ENCODE results near the gene RIN1. TPM values are rescaled to one million over a fixed set of nuclear protein-coding genes. Genes with fewer than 3 reads are reported as not detected.

RIN1 gene
- total and polyA plus RNA-seq, 4 experiments from 2014 or later: 2.1 to 10.1 (median 5.4) TPM

DNA sequence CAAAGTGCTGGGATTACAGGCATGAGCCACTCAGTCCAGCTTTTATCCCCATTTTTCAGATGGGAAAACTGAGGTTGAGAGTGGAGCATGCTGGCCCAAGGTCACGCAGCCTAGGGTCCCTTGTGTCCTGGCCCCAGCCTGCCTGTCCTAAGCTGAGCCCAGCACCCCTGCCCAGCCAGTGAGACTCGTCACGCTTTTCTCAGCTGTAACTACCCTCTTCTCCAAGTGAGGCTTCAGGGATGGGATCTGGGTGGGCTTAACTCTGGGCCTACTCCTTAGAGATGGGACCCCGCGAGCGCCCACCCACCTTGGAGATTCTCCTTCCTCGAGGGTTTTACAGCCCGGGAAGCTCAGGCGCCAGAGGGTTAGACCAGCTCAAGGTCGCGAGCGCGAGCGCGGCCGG is 44.9 kb downstream of the RIN1 start:
- intact Hi-C loops (cut with micrococcal nuclease): no loop called here
- Mint-ChIP-seq H3K9me3 (no peaks in the 10 kb centered on the region), H3K27me3 (peaks cover 10 to 14% of the 10 kb centered on the region in 2 donors), H3K27ac (peak overlapping the region in 1 of 7 donors; percentile 83), H3K4me1 (peaks cover 14 to 49% (median 29%) of the 10 kb centered on the region in 4 donors), H3K36me3 (peaks cover 0 to 1% of the 10 kb centered on the region in 2 donors), H3K4me3 (peak overlapping the region in 6 of 8 donors; percentile 9 to 94 (median 60))
- no peaks in the 10 kb centered on the region for H3K9me3 ChIP-seq (ENCODE audit: control insufficient read depth in 1 of 2, low read length in 2 of 2)
- H3K4me3 ChIP-seq (ENCODE audit: low read length in 2 of 2): no peak overlapping the region
- ChIA-PET CTCF (ENCODE audit: partially characterized antibody) (interaction anchor here (1.1 to 6.4 kb wide), 3 partner anchors 9 to 69 kb away, joined by 3 to 29 read pairs (median 5); no protein-coding TSS in a partner anchor), POLR2A (ENCODE audit: partially characterized antibody) (interaction anchor here (0.8 to 5.1 kb wide), 7 partner anchors 9 to 552 kb away, joined by 3 to 53 read pairs (median 4); partner anchors contain the start of genes RAB1B and RCE1)
- peaks cover 39% of the 10 kb centered on the region for H3K4me1 ChIP-seq (ENCODE audit: insufficient read depth, low read length)
- no peak overlapping the region for H3K27ac ChIP-seq (ENCODE audit: low read depth, low read length)
- DNase-seq: no peak
- H3K36me3 ChIP-seq (ENCODE audit: insufficient read depth, low read length): no peaks in the 10 kb centered on the region
- no peaks in the 10 kb centered on the region for H3K27me3 ChIP-seq (ENCODE audit: insufficient read depth, low read length)

- H3K9me3 Mint-ChIP-seq: no peaks in the 10 kb centered on the region
- Histone ChIP-seq H3K9me3 (ENCODE audit: control insufficient read depth in 1 of 2, low read length in 2 of 2) (no peaks in the 10 kb centered on the region), H3K27me3 (ENCODE audit: insufficient read depth, low read length) (no peaks in the 10 kb centered on the region), H3K4me3 (ENCODE audit: low read length in 2 of 2) (no peak overlapping the region), H3K4me1 (ENCODE audit: insufficient read depth, low read length) (peaks cover 39% of the 10 kb centered on the region), H3K27ac (ENCODE audit: low read depth, low read length) (no peak overlapping the region), H3K36me3 (ENCODE audit: insufficient read depth, low read length) (no peaks in the 10 kb centered on the region)
- peak overlapping the region in 4 of 7 donors; percentile 9 to 96 (median 50) for H3K27ac Mint-ChIP-seq
- H3K36me3 Mint-ChIP-seq: peaks cover 0 to 1% of the 10 kb centered on the region in 2 donors
- intact Hi-C loops (cut with micrococcal nuclease): no loop called here
- peaks cover 10 to 14% of the 10 kb centered on the region in 2 donors for H3K27me3 Mint-ChIP-seq
- ChIA-PET CTCF (ENCODE audit: partially characterized antibody) (interaction anchor here (6.4 kb wide), 1 partner anchor 21 kb away, joined by 29 read pairs; no protein-coding TSS in a partner anchor), POLR2A (ENCODE audit: partially characterized antibody) (interaction anchor here (1.1 to 5.1 kb wide), 3 partner anchors 22 to 62 kb away, joined by 3 to 53 read pairs (median 14); partner anchors contain the start of gene B4GAT1)
- H3K4me1 Mint-ChIP-seq: peaks cover 16 to 49% (median 29%) of the 10 kb centered on the region in 4 donors
- H3K4me3 Mint-ChIP-seq: peak overlapping the region; percentile 4 to 96 (median 92)
- DNase-seq: no peak
These were observed 46.0 kb downstream of the RIN1 start for GRCh38 chr11:66290330-66290621.

GRCh38 chr11:66289548-66290329 is 46.5 kb downstream of the RIN1 start:
- H3K27ac ChIP-seq (ENCODE audit: low read depth, low read length): peak overlapping the region; percentile 88
- H3K27ac Mint-ChIP-seq: peak overlapping the region; percentile 83 to 98 (median 96)
- ChIA-PET POLR2A (ENCODE audit: partially characterized antibody) (interaction anchor here (0.6 to 13.4 kb wide), 27 partner anchors 11 to 1155 kb away, joined by 3 to 167 read pairs (median 3); partner anchors contain the start of genes B4GAT1, BRMS1, CNIH2 and MALAT1), CTCF (ENCODE audit: partially characterized antibody) (interaction anchor here (1.0 to 6.4 kb wide), 3 partner anchors 19 to 22 kb away, joined by 3 to 29 read pairs (median 9); partner anchors contain the start of gene RAB1B)
- no peaks in the 10 kb centered on the region for H3K9me3 Mint-ChIP-seq
- no peaks in the 10 kb centered on the region for H3K27me3 ChIP-seq (ENCODE audit: insufficient read depth, low read length)
- peak overlapping the region; percentile 83 to 96 (median 92) for H3K4me3 Mint-ChIP-seq
- H3K9me3 ChIP-seq (ENCODE audit: control insufficient read depth in 1 of 2, low read length in 2 of 2): no peaks in the 10 kb centered on the region
- H3K4me3 ChIP-seq (ENCODE audit: low read length in 2 of 2): peak overlapping the region; percentile 70 to 84
- H3K4me1 ChIP-seq (ENCODE audit: insufficient read depth, low read length): peaks cover 39% of the 10 kb centered on the region
- H3K4me1 Mint-ChIP-seq: peaks cover 16 to 49% (median 29%) of the 10 kb centered on the region in 4 donors
- H3K36me3 ChIP-seq (ENCODE audit: insufficient read depth, low read length): no peaks in the 10 kb centered on the region
- no peak for DNase-seq
- peaks cover 10 to 14% of the 10 kb centered on the region in 2 donors for H3K27me3 Mint-ChIP-seq
- intact Hi-C loops (cut with micrococcal nuclease): loop anchor here (1.0 kb wide), 3 partner anchors 21 to 132 kb away; partner anchors contain the start of genes NPAS4 and RAB1B
- H3K36me3 Mint-ChIP-seq: peaks cover 0 to 1% of the 10 kb centered on the region in 2 donors

DNA sequence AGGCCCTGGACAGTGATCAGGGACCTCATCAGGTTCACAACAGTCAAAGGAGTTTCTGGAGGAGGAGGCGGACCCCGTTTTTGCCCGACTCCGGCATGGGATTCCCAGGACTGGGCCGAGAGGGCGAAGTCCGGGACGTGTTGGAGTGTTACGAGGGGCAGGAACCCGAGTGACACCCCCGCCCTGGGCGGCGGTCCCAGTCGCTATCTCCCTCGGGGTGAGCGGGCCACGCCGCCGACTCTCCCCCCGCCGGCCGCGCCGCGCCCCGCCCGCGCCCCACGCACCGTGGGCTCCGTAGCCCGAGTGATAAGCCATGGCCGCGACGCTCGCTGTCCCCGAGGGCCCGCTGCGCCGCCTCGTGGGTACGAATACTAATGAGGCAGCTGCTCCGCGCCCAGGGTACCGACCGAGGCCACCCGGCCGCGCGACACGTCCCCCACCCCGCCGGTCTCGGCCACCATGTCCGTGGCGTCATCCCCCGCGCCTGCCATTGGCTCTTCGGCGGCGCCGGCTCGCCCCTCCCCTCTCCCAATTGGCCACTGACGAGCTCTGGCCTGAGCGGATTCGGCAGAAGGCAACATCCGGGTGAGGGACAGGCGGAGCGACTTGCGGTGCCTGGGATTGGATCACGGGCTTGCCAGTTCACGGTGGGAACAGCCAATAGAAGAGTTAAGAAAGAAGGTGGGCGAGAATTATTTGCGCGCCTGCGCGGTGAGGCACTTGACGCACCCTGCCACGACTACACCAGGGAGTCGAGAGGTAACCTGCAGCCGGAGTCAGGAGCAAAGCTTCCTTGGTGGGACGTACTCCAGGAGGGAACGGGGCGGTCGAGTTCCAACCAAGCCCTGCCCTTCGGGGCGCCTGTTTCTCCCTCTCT is 47.3 kb downstream of the RIN1 start, which contains the start of gene YIF1A:
Gene YIF1A (minus strand): TSS at position 473 of the 877 bp plus-strand sequence. CDS start 158 bp downstream, at position 315.
- Mint-ChIP-seq H3K36me3 (peaks cover 0 to 1% of the 10 kb centered on the region in 2 donors), H3K27me3 (peaks cover 10 to 14% of the 10 kb centered on the region in 2 donors), H3K4me1 (peaks cover 16 to 49% (median 29%) of the 10 kb centered on the region in 4 donors), H3K4me3 (peak within 1 kb of the TSS; percentile 87 to 96 (median 92)), H3K9me3 (no peaks in the 10 kb centered on the region), H3K27ac (peak within 1 kb of the TSS; percentile 83 to 98 (median 96))
- peak within 1 kb of the TSS; percentile 70 to 84 for H3K4me3 ChIP-seq (ENCODE audit: low read length in 2 of 2)
- H3K27me3 ChIP-seq (ENCODE audit: insufficient read depth, low read length): no peaks in the 10 kb centered on the region
- POLR2A ChIA-PET (ENCODE audit: partially characterized antibody): interaction anchor here (0.6 to 13.4 kb wide), 29 partner anchors 10 to 1154 kb away, joined by 3 to 167 read pairs (median 3); partner anchors contain the start of genes B4GAT1, BRMS1, CNIH2 and MALAT1
- H3K4me1 ChIP-seq (ENCODE audit: insufficient read depth, low read length): peaks cover 39% of the 10 kb centered on the region
- DNase-seq: peak; percentile 98 to 100 (median 99)
- peak within 1 kb of the TSS; percentile 88 for H3K27ac ChIP-seq (ENCODE audit: low read depth, low read length)
- H3K9me3 ChIP-seq (ENCODE audit: control insufficient read depth in 1 of 2, low read length in 2 of 2): no peaks in the 10 kb centered on the region
- intact Hi-C loops (cut with micrococcal nuclease): loop anchor here (1.0 kb wide), 3 partner anchors 21 to 132 kb away; partner anchors contain the start of genes NPAS4 and RAB1B
- CTCF ChIA-PET (ENCODE audit: partially characterized antibody): interaction anchor here (0.9 to 6.4 kb wide), 6 partner anchors 18 to 100 kb away, joined by 3 to 29 read pairs (median 8); partner anchors contain the start of gene RAB1B
- no peaks in the 10 kb centered on the region for H3K36me3 ChIP-seq (ENCODE audit: insufficient read depth, low read length)

GRCh38 chr11:66287889-66288670 is 48.2 kb downstream of the RIN1 start:
- H3K4me1 ChIP-seq (ENCODE audit: insufficient read depth, low read length): peaks cover 40% of the 10 kb centered on the region
- peaks cover 17 to 52% (median 29%) of the 10 kb centered on the region in 4 donors for H3K4me1 Mint-ChIP-seq
- H3K27ac ChIP-seq (ENCODE audit: low read depth, low read length): peak overlapping the region; percentile 88
- H3K27me3 ChIP-seq (ENCODE audit: insufficient read depth, low read length): no peaks in the 10 kb centered on the region
- no peaks in the 10 kb centered on the region for H3K9me3 Mint-ChIP-seq
- POLR2A ChIA-PET (ENCODE audit: partially characterized antibody): interaction anchor here (0.7 to 13.4 kb wide), 10 partner anchors 18 to 1153 kb away, joined by 3 to 167 read pairs (median 4); partner anchors contain the start of genes NPAS4, RAB1B and SYVN1
- no peaks in the 10 kb centered on the region for H3K9me3 ChIP-seq (ENCODE audit: control insufficient read depth in 1 of 2, low read length in 2 of 2)
- CTCF ChIA-PET (ENCODE audit: partially characterized antibody): interaction anchor here (0.9 to 6.4 kb wide), 5 partner anchors 20 to 100 kb away, joined by 4 to 29 read pairs (median 9); partner anchors contain the start of gene RAB1B
- H3K27ac Mint-ChIP-seq: peak overlapping the region; percentile 79 to 94 (median 89)
- peaks cover 0 to 1% of the 10 kb centered on the region in 2 donors for H3K36me3 Mint-ChIP-seq
- H3K27me3 Mint-ChIP-seq: peaks cover 6 to 9% of the 10 kb centered on the region in 2 donors
- no peaks in the 10 kb centered on the region for H3K36me3 ChIP-seq (ENCODE audit: insufficient read depth, low read length)
- H3K4me3 Mint-ChIP-seq: peak overlapping the region; percentile 87 to 96 (median 92)
- intact Hi-C loops (cut with micrococcal nuclease): no loop called here
- peak overlapping the region; percentile 70 to 73 for H3K4me3 ChIP-seq (ENCODE audit: low read length in 2 of 2)
- no peak for DNase-seq

Data from CD4-positive, alpha-beta memory T cell (primary cell).